Femur (tissue), 1 donor: ENCODE data around the gene GRB14.
"Not testable (repeated sequence)": the region's sequence is repeated elsewhere in the genome, so short reads cannot be mapped to it uniquely, and the experiment has no call there.

ENCODE experiments used
- DNase-seq: peaks from one replicate; pipeline ENCODE4 v3.0.0-alpha.2; 2017

GRB14 gene

GRCh38 chr2:164620873-164621763 lies at the start of gene GRB14:
TSS of gene GRB14 (minus strand) at chr2:164621482. CDS start at chr2:164621309, 173 bp downstream.
- peak; percentile 29 for DNase-seq

GRCh38 chr2:164669291-164669690 lies 48.0 kb upstream of the GRB14 start:
- DNase-seq: no peak

- DNase-seq: no peak
These were observed 46.3 kb upstream of the GRB14 start for GRCh38 chr2:164667566-164667965.

- DNase-seq: no peak
These were observed 42.8 kb upstream of the GRB14 start for GRCh38 chr2:164664070-164664469.

GRCh38 chr2:164662868-164663631 lies 41.8 kb upstream of the GRB14 start:
- DNase-seq: no peak

- DNase-seq: no peak
These were observed 40.8 kb upstream of the GRB14 start for GRCh38 chr2:164662066-164662465.

GRCh38 chr2:164661349-164661748 lies 40.1 kb upstream of the GRB14 start:
- DNase-seq: no peak

GRCh38 chr2:164657129-164657528 lies 35.8 kb upstream of the GRB14 start:
- no peak for DNase-seq

GRCh38 chr2:164655750-164656149 lies 34.5 kb upstream of the GRB14 start:
- no peak for DNase-seq

GRCh38 chr2:164655336-164655735 lies 34.1 kb upstream of the GRB14 start:
- no peak for DNase-seq

GRCh38 chr2:164651361-164651760 lies 30.1 kb upstream of the GRB14 start:
- DNase-seq: no peak

- no peak for DNase-seq
These were observed 22.9 kb upstream of the GRB14 start for GRCh38 chr2:164644036-164644700.

- no peak for DNase-seq
These were observed 21.8 kb upstream of the GRB14 start for GRCh38 chr2:164642946-164643555.

- DNase-seq: no peak
These were observed 21.0 kb upstream of the GRB14 start for GRCh38 chr2:164642268-164642667.

GRCh38 chr2:164628319-164628718 lies 7.0 kb upstream of the GRB14 start:
- DNase-seq: not testable (repeated sequence)

- no peak for DNase-seq
These were observed 4.2 kb upstream of the GRB14 start for GRCh38 chr2:164625378-164625971.

- DNase-seq: no peak
These were observed 3.0 kb upstream of the GRB14 start for GRCh38 chr2:164624316-164624715.

GRCh38 chr2:164622338-164623106 lies 1.2 kb upstream of the GRB14 start:
- no peak for DNase-seq

GRCh38 chr2:164621764-164622105 lies 453 bp upstream of the GRB14 start:
- peak; percentile 25 for DNase-seq

- DNase-seq: no peak
These were observed 825 bp downstream of the GRB14 start for GRCh38 chr2:164620457-164620856.

- DNase-seq: no peak
These were observed 3.8 kb downstream of the GRB14 start for GRCh38 chr2:164617466-164617865.
